Measurements from ENCODE around the gene TMEM163.
"Not testable (repeated sequence)": the region's sequence is repeated elsewhere in the genome, so short reads cannot be mapped to it uniquely, and the experiment has no call there.

TMEM163 gene

GRCh38 chr2:134583997-134584520 is 134.7 kb downstream of the TMEM163 start:
- in situ Hi-C loops (cut with HindIII; ENCODE audit: low sequenced_read_pairs): no loop called here

GRCh38 chr2:134583462-134583861 is 135.3 kb downstream of the TMEM163 start:
- in situ Hi-C loops (cut with HindIII; ENCODE audit: low sequenced_read_pairs): no loop called here

DNA sequence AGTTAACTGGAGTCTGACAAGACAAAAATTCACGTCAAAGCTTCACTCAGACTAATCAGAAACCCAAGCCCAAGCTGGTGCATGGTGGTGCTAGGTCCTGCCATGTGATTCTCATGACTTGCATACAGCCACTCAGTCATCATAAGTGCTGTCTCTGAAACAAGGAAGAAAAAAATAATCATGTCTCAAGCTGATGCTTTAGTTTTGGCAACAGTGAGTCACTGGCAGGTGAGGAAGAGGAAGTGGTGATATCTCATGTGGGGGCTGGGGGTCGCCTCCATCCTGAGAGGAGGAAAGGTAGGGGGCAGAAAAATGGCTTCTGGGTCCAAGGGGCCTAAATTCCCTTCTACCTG is 136.3 kb downstream of the TMEM163 start:
- in situ Hi-C loops (cut with HindIII; ENCODE audit: low sequenced_read_pairs): no loop called here

GRCh38 chr2:134581877-134582546 is 136.8 kb downstream of the TMEM163 start:
- in situ Hi-C loops (cut with HindIII; ENCODE audit: low sequenced_read_pairs): no loop called here

GRCh38 chr2:134578316-134578715 is 140.5 kb downstream of the TMEM163 start:
- in situ Hi-C loops (cut with HindIII; ENCODE audit: low sequenced_read_pairs): no loop called here

GRCh38 chr2:134576478-134576877 is 142.3 kb downstream of the TMEM163 start:
- in situ Hi-C loops (cut with HindIII; ENCODE audit: low sequenced_read_pairs): no loop called here

- in situ Hi-C loops (cut with HindIII; ENCODE audit: low sequenced_read_pairs): no loop called here
These were observed 142.9 kb downstream of the TMEM163 start for GRCh38 chr2:134575888-134576287.

GRCh38 chr2:134574611-134575330 is 144.0 kb downstream of the TMEM163 start:
- in situ Hi-C loops (cut with HindIII; ENCODE audit: low sequenced_read_pairs): no loop called here

GRCh38 chr2:134573724-134574123 is 145.1 kb downstream of the TMEM163 start:
- in situ Hi-C loops (cut with HindIII; ENCODE audit: low sequenced_read_pairs): no loop called here

- in situ Hi-C loops (cut with HindIII; ENCODE audit: low sequenced_read_pairs): no loop called here
These were observed 145.8 kb downstream of the TMEM163 start for GRCh38 chr2:134573085-134573370.

DNA sequence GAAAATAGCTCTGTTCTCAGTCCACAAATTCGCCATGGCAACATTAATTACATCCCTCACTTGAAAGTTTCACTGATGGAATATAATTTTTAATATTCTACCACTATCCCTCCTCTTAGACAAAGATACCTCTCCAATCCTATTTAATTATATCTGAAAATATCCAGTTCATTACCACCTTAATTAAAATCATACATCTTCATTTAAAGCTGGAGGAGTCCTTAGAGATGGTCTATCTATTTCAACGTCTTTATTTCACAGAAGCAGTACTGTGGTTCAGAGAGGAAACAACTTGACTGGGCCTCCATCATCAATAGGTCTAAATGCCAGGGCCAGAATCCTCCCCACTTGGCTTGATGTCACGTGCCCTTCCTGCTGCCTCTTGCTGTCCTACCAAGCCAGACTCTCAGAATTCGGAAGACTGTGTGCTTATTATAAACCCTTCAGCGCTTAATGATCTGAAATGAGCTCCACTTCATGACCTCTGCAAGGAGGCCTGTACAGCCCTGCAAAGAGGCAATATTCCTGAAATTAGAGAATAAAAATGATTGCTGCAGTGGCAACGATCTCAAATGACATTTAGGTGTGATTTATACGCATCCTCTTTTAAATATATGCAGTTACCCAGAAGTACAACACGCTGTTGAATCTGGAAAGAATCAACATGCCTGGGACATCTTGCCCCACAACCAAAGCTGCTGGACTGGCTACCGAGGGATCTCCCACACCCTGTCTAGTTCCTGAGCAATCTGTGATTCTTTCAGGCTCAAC is 146.3 kb downstream of the TMEM163 start:
- in situ Hi-C loops (cut with HindIII; ENCODE audit: low sequenced_read_pairs): no loop called here

DNA sequence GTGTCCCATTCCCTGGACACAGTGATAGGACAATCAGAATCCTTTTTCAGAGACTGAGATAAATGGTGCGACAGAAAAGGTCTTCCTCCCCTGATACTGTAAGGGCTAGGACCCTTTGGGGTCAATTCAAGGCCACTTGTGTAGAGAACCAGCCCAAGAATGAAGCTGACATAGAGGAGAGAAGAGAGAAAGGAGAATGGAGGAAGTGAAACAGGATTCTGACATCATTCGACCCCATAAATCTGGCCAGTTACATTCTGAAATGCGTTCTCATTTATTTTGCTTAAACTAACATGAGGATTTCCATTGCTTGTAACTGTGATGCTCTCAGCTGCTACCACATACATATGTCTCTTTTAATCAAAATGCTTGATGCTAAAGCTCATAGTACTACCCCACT is 148.1 kb downstream of the TMEM163 start:
- in situ Hi-C loops (cut with HindIII; ENCODE audit: low sequenced_read_pairs): no loop called here

GRCh38 chr2:134568413-134568812 is 150.4 kb downstream of the TMEM163 start:
- in situ Hi-C loops (cut with HindIII; ENCODE audit: low sequenced_read_pairs): no loop called here

DNA sequence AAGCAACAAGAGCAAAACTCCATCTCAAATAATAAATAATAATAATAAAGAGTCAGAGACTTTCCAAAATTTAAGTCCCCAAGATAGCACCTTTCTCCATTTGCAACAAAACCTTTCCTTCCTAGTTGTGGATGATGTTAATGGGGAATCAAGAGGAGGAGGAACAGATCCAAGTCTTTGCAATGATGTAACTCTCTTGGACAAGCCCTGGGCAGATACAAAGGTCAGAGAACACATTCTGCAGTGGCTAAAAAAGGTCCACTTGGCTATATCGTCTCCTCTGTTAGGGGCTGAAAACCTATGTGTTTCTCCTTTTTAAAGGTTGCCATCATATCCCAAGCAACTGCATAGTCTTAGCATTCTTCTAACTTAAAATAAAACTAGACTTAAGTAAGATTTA is 151.1 kb downstream of the TMEM163 start:
- in situ Hi-C loops (cut with HindIII; ENCODE audit: low sequenced_read_pairs): no loop called here

- in situ Hi-C loops (cut with HindIII; ENCODE audit: low sequenced_read_pairs): not testable (repeated sequence)
These were observed 153.8 kb downstream of the TMEM163 start for GRCh38 chr2:134564955-134565354.

- in situ Hi-C loops (cut with HindIII; ENCODE audit: low sequenced_read_pairs): no loop called here
These were observed 154.3 kb downstream of the TMEM163 start for GRCh38 chr2:134564549-134564948.

DNA sequence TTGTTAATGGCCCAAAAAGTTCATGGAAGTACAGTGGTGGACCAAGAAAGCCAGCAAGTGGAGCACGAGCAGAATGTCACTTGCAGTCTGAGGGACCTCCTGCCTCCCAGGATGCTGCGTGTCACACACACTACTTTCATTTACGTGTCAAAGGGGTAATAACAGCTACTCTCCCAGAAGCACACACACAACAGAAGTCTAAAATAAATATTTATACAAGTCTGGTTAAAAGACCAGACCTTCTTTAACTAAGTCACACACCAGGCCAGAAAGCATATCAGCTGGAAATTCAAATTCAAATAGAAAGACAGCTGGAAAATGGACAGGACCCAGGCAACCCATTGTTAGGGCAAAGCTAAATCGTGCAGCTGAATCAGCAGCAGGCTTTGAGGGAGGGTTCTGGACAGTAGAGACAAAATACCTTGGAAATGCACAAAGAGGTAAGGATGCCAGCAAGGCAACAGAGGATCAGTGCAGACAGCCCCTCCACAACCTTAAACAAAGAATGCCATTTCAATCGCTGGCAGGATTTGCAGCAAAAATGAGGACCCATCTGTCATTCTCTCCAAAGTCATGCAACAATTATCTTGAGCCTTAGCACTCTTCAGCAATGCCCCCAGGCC is 160.5 kb downstream of the TMEM163 start:
- in situ Hi-C loops (cut with HindIII; ENCODE audit: low sequenced_read_pairs): no loop called here

DNA sequence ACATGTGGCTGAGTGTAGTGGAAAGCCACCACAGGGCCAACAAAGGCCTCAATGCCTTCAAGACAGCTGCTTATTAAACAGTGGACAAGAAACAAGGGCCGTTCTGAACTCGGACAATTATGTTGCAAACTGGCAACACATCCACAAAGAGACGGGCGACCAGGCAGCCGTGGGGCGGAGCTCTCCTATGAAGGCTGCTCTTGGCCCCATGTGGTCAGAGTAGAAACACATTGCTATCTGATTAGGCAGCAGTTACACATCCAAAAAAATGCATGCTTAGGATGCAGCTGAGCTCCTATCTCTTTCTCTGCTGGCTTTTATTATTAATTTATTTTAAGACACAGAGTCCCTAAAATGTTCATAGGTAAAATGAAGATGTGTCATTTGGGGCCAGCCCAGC is 163.4 kb downstream of the TMEM163 start:
- in situ Hi-C loops (cut with HindIII; ENCODE audit: low sequenced_read_pairs): no loop called here

GRCh38 chr2:134553657-134554056 is 165.1 kb downstream of the TMEM163 start:
- in situ Hi-C loops (cut with HindIII; ENCODE audit: low sequenced_read_pairs): no loop called here

DNA sequence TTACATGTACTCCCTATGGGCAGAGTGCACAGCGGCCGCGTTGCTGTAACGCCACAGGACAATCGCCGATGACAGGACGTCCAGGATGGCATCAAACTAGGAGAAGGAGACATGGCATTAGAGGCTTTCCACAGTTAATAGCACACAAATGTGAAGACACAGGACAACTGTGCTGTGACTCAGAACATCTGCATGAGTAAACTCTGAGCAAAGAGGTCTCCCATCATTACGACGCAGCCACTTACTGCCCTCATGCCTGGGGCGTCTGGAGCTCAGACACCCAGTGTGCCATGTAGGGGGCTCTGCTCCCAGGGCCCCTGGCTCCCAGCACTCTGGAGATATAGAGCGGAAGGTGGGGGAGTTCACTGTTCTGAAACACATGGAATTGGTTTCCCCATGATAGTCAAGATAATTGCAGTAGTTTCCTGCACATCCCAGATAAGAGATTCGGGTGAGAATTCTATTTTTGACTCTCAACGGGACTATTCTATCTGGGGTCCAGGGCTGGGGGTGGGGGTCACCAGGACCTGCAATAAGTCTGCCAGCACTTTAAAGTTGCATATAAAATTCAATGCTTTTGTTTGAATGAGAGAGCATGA is 168.1 kb downstream of the TMEM163 start:
- in situ Hi-C loops (cut with HindIII; ENCODE audit: low sequenced_read_pairs): no loop called here

DNA sequence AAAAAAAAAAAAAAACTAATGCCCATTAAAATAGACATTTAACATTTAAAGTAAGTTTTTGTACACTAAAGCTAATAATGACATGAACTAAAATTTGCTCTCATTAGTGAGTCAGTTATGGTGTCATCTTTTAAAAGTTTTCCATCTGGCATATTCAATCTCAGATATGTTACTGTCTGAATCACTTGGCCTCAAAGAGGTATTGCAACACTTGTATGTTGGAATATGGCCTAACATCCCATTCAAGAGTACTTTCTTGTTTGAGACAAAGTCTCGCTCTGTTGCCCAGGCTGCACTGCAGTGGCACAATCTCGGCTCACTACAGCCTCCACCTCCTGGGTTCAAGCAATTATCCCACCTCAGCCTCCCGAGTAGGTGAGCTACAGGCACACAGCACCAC is 169.7 kb downstream of the TMEM163 start:
- in situ Hi-C loops (cut with HindIII; ENCODE audit: low sequenced_read_pairs): no loop called here
